Measurements from ENCODE around the gene LYL1.

Gene LYL1

GRCh38 chr19:13053761-13054625, 48.7 kb downstream of the LYL1 start:
- DNase-seq = no peak

GRCh38 chr19:13053238-13053637, 49.4 kb downstream of the LYL1 start:
- DNase-seq = no peak

- no peak for DNase-seq
Observed at GRCh38 chr19:13052447-13053175, 50.0 kb downstream of the LYL1 start.

- DNase-seq = no peak
Observed at GRCh38 chr19:13051557-13052165, 51.0 kb downstream of the LYL1 start.

- DNase-seq = no peak
Observed at GRCh38 chr19:13050274-13050673, 52.4 kb downstream of the LYL1 start.
